Stimulated activated effector memory CD8-positive, alpha-beta T cell treated with anti-CD3 and anti-CD28 coated beads, Interleukin-12 subunit alpha, Interleukin-12 subunit beta, amount 100 ng/mL, for 72 hours (primary cell): ENCODE measurements around the gene FAM24B.

Source experiments
- ATAC-seq: fragments of 150-1000 bp; cut with Tn5 transposase; 2 replicates; pipeline ENCODE4 v1.10.0; 2021
- DNase-seq, 2 donors: peaks; one replicate each; pipeline ENCODE4 v3.0.0; 2021 to 2022; ENCODE audit warnings: low spot score in 2 of 2
- H3K27ac Mint-ChIP-seq: one replicate; pipeline ENCODE4 v1.8.0; 2022; ENCODE audit warnings: mild to moderate bottlenecking, mixed read lengths
- H3K36me3 Mint-ChIP-seq: one replicate; pipeline ENCODE4 v1.8.0; 2022; ENCODE audit warnings: mild to moderate bottlenecking, mixed read lengths
- H3K4me1 Mint-ChIP-seq: one replicate; pipeline ENCODE4 v1.8.0; 2022; ENCODE audit warnings: mixed read lengths
- H3K4me3 Mint-ChIP-seq: one replicate; pipeline ENCODE4 v1.8.0; 2022; ENCODE audit warnings: mild to moderate bottlenecking, mixed read lengths
- H3K9me3 Mint-ChIP-seq: one replicate; pipeline ENCODE4 v1.8.0; 2022; ENCODE audit warnings: mixed read lengths

The FAM24B gene

DNA sequence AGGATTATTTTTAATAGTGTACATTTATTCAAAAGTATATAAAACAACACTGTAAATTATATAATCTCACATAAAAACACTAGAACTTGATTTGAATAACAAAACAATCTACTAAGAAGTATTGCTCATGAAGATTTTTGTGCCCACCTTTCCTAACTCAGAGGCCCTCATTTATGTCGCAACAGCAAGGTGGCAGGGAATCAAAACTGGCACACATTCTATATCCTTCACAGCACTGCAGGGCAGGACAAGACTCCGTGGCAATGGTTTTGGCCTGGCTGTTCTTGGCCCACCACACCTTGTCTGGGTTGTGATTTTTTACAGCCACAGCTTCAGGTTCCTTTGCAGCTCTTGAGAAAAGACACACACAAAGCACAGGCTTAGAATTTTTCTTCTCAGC is 30.3 kb downstream of the FAM24B start:
- no peak overlapping the region for H3K4me3 Mint-ChIP-seq
- DNase-seq = no peak
- H3K36me3 Mint-ChIP-seq = peaks cover 63% of the 10 kb centered on the region
- H3K4me1 Mint-ChIP-seq = peaks cover 15% of the 10 kb centered on the region
- no peak for ATAC-seq
- no peak overlapping the region for H3K27ac Mint-ChIP-seq
- H3K9me3 Mint-ChIP-seq = peaks cover 2% of the 10 kb centered on the region

DNA sequence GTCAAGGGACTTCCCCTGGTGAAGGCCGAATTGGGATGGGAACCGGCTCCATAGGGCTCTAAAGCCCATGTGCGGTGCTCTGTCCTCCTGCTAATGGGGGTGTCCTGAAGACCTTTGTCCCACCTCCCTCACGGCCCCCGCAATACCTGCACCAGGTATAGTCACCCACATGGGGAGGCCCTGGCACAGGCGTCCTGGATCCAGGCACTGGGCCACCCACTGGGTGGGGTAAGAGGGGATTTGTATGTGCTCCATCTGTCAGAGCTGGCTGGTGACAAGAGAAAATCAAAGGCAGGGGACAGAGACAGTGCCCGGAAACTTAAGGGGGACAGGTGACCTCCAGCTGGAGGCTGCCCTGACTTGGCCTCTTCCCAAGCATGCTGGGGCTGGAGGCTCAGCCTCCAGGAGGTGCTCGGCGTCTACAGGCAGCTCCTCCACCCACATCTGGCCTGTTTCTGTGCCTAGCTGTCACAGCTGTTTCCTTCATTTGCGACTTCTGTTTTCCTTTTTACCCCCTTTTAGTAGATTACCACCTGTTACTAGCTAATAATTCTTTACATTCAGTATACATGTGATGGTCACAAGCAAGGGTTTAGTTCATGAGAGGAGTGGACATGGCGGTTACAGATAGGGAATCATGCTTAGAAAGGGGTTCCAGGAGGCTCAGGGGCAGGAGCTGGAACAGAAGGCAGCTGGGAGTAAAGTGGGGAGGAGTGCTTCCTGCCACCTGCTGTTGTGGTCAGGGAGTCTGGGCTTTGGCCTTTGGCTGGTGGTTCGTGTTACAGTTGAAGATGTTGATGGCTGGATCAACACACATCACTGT is 31.4 kb downstream of the FAM24B start:
- Mint-ChIP-seq H3K36me3 (peaks cover 56% of the 10 kb centered on the region), H3K27ac (peak overlapping the region; percentile 60)

DNA sequence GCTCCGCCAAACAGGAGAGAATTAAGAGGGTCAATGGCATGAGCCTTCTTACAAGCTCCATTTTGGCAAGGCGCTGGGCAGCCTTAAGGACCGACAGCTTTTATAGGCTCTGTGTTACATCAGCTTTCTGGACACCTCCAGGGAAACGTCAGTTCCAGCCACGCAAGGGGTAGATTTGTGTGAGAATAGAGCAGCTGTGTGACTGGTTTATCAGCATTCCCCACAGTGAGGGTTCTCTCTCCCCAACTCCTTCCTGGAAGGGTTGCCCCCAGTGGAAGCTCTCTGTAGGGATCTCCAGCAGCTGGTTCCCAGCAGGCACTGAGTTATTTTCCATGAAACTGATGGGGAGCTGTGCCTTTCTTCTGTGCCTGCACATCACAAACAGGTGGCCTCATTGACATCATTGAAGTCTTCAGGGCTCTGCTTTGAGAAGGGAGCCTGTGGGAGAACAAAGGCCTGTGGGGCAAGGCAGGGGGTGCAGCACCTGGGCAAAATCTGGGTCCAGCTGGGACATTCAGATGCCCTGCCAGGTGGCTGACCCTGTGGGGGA is 33.5 kb downstream of the FAM24B start, which contains the start of gene CUZD1:
Gene CUZD1, minus strand, starts transcription at position 75 of the 550 bp plus-strand sequence. Its CDS starts 14 bp downstream, at position 61.
- ATAC-seq (no peak), DNase-seq (no peak)
- H3K9me3 Mint-ChIP-seq = peaks cover 2% of the 10 kb centered on the region
- peaks cover 37% of the 10 kb centered on the region for H3K36me3 Mint-ChIP-seq
- no peak within 1 kb of the TSS for H3K4me3 Mint-ChIP-seq
- H3K27ac Mint-ChIP-seq = peak within 1 kb of the TSS; percentile 8
- peaks cover 8% of the 10 kb centered on the region for H3K4me1 Mint-ChIP-seq

More for the DNA sequence above, 31.4 kb downstream of the FAM24B start:
- DNase-seq (no peak), ATAC-seq (no peak)
- Mint-ChIP-seq H3K9me3 (peaks cover 2% of the 10 kb centered on the region), H3K4me3 (no peak overlapping the region), H3K4me1 (peaks cover 8% of the 10 kb centered on the region)

DNA sequence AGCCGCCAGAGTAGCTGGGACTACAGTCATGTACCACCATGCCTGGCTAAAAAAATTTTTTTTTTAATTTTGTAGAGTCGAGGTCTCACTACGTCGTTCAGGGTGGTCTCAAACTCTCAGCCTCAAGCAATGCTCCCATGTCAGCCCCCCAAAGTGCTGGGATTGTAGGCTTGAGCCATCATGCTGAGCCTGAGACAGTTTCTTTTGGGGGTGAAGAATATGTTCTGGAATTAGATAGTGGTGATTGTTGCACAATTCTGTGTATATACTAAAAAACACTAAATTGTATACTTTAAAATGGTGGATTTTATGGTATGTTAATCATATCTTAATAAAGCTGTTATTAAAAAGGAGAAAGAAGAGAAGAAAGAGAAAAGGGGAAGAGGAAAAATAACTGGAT is 35.2 kb downstream of the FAM24B start:
- no peak for ATAC-seq
- H3K4me1 Mint-ChIP-seq = peaks cover 8% of the 10 kb centered on the region
- no peak for DNase-seq
- no peak overlapping the region for H3K27ac Mint-ChIP-seq
- H3K9me3 Mint-ChIP-seq = peaks cover 2% of the 10 kb centered on the region
- H3K36me3 Mint-ChIP-seq = peaks cover 30% of the 10 kb centered on the region
- H3K4me3 Mint-ChIP-seq = no peak overlapping the region

DNA sequence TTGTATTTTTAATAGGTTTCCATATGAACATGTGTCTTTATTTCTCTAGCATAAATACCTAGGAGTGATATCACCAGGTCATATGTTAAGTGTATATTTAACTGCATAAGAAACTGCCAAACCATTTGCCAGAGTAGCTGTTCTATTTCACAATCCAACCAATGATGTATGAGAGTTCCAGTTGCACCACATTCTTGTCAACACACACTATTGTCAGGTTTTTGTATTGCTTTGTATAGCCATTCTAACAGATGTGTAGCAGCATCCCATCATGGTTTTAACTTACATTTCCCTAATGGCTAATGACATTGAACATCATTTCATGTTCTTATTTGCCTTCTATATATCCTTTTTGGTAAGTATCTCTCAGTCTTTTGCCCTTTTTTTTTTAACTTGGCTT is 37.8 kb downstream of the FAM24B start:
- no peak for ATAC-seq
- no peak for DNase-seq
- Mint-ChIP-seq H3K4me3 (no peak overlapping the region), H3K27ac (no peak overlapping the region), H3K9me3 (peaks cover 2% of the 10 kb centered on the region), H3K36me3 (peaks cover 28% of the 10 kb centered on the region), H3K4me1 (no peaks in the 10 kb centered on the region)

DNA sequence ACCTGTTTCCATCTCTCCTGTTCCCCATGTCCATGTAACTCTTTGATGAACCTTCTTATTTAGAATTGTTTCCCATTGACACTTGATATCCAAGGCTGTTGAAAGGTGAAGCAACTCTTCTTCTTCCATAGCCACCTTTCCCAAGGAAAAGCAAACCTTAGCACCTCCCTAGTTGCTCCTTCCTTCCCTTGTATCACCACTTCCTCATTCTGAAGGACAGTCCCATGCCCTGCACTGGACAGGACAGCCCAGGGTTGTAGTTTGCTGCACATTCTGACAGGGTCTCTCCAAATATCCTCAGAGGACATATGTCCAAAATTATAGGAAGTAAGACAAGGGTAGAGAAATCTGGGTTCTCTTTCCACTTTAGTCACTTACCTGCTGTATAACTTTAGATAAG is 39.9 kb downstream of the FAM24B start:
- Mint-ChIP-seq H3K36me3 (peaks cover 24% of the 10 kb centered on the region), H3K4me1 (no peaks in the 10 kb centered on the region), H3K27ac (no peak overlapping the region), H3K9me3 (no peaks in the 10 kb centered on the region), H3K4me3 (no peak overlapping the region)
- DNase-seq (no peak), ATAC-seq (no peak)

DNA sequence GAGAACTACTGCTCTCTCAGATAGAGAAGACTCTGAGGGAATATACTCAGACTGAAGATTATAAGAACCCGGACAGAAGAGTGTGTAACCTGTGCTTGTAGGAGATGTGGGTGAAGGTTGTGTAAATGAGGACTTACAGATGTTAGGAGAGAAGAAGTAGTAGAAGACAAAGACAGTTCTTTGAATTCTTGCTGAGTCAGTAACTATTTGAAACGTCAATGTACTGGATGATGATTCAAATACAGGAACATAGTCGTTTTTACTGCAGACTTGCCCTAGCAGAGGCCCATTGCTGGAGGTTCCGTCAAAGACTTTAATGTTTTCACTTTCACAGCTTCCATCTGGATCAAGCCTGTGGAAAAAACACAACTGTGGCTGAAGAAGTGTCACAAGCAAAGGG is 40.5 kb downstream of the FAM24B start:
- DNase-seq = no peak
- no peak for ATAC-seq
- Mint-ChIP-seq H3K36me3 (peaks cover 21% of the 10 kb centered on the region), H3K4me3 (no peak overlapping the region), H3K4me1 (no peaks in the 10 kb centered on the region), H3K9me3 (no peaks in the 10 kb centered on the region), H3K27ac (no peak overlapping the region)

DNA sequence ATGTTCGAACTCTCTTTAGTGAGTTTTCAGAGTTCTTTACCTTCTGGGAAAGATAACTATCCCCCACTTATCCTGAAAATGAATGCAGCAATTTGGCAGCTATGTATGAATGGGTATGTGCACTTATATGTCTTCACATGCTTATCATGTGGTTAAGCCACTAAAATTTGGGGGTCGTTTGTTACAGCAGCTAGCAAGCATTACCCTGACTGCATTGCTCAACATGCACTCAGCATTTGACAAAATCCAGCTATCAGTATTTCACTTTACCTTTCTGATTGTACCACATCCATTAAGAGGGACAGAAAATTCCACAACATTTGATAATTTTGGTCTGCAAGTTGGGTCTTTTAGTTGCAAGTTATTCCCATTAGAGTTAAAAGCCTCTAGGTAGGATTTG is 43.5 kb downstream of the FAM24B start:
- no peak overlapping the region for H3K27ac Mint-ChIP-seq
- H3K9me3 Mint-ChIP-seq = no peaks in the 10 kb centered on the region
- no peaks in the 10 kb centered on the region for H3K4me1 Mint-ChIP-seq
- H3K4me3 Mint-ChIP-seq = no peak overlapping the region
- ATAC-seq = no peak
- H3K36me3 Mint-ChIP-seq = peaks cover 49% of the 10 kb centered on the region
- DNase-seq = no peak

DNA sequence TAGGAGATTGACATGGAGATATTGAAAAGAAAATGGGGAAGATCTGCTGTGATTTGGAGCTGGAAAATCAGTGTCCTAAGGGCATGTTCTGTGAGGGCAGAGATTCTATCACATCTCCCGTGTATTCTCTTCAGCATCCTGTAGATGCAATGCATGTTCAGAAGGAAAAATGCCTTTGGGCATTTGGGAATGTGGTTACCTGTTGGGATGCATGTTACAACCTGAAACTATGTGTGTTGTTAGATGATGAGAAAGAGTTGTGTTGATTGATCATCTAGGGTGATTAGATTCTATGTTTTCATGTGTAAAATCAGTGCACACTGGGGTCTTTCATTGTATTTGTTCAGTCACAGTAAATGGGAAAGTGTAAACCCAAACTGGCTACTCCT is 48.4 kb downstream of the FAM24B start:
- Mint-ChIP-seq H3K4me1 (no peaks in the 10 kb centered on the region), H3K36me3 (peaks cover 38% of the 10 kb centered on the region), H3K27ac (no peak overlapping the region), H3K4me3 (no peak overlapping the region), H3K9me3 (peaks cover 3% of the 10 kb centered on the region)
- no peak for ATAC-seq
- DNase-seq = no peak

DNA sequence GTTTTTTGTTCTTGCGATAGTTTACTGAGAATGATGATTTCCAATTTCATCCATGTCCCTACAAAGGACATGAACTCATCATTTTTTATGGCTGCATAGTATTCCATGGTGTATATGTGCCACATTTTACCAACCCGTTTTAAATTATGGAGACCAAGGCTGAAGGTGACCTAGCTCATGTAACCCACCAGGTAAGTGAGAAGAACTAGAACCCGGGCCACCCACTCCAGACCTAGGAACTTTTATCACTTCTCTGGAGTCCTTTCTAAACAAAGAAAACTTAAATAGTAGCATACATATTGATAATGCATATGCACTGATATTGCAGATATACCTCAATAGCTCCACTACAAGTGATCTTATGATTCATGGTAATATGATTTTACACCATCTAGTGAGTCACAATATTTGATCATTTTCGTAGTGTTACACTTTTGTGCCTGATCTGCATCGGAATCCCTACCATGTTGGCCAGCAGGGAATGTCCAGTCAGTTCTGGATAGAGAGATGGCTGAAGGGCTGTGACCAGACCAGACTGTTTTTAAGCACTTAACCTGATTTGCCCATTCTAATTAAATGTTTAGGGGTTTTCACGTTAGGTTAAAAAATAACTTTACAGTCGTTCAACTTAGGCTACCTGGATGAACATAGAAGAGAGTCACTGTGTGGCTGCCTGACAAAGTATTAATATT is 49.0 kb downstream of the FAM24B start:
- no peak for DNase-seq
- Mint-ChIP-seq H3K36me3 (peaks cover 38% of the 10 kb centered on the region), H3K27ac (no peak overlapping the region), H3K4me3 (no peak overlapping the region), H3K4me1 (no peaks in the 10 kb centered on the region), H3K9me3 (peaks cover 3% of the 10 kb centered on the region)
- no peak for ATAC-seq

DNA sequence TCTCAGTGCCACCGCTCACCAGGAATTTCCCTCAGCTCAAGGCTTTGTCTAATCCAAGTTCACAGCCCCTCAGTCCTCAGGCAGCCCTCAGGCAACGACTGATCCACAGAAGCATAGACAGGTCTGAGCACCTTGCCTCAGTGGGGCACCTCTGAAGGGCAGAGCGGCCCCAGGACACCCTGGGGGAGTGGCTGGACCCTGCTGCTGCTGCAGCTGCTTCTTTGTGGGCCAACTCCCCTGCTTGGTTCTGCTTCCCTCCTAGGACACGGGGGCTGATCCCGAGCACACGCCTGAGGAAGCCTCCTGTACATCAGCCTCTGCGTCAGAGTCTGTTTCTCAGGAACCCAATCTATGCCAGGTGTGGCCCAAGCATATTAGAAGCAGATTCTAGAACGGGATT is 49.9 kb downstream of the FAM24B start:
- Mint-ChIP-seq H3K4me1 (no peaks in the 10 kb centered on the region), H3K27ac (no peak overlapping the region), H3K4me3 (no peak overlapping the region), H3K36me3 (peaks cover 30% of the 10 kb centered on the region), H3K9me3 (peaks cover 3% of the 10 kb centered on the region)
- DNase-seq (no peak), ATAC-seq (no peak)

DNA sequence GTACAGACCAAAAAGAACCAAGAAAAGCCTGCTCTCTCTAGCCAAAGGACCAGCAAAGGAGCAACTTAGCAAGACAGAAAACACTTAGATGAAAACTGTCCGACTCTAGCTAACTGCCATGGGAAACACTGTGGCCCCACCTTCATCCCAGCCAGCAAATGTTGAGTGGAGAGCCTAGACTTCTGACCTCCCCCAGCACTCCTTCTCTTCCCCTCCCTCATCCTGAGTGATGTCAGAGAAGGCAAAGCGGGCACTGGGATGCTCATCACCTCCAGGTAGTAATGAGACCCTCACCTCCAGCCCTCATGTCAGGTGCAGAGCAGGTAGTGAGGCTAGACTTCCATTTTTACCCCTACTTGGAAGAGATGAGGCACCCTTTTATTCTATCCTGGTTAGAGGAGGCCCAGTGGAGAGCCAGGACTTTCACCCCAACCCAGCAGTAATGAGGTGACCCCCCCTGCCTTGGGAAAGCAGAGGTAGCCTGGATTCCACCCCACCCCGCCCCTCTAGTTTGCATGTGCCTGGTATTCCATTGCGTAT is 50.6 kb downstream of the FAM24B start:
- H3K36me3 Mint-ChIP-seq = peaks cover 27% of the 10 kb centered on the region
- no peaks in the 10 kb centered on the region for H3K4me1 Mint-ChIP-seq
- DNase-seq = no peak

DNA sequence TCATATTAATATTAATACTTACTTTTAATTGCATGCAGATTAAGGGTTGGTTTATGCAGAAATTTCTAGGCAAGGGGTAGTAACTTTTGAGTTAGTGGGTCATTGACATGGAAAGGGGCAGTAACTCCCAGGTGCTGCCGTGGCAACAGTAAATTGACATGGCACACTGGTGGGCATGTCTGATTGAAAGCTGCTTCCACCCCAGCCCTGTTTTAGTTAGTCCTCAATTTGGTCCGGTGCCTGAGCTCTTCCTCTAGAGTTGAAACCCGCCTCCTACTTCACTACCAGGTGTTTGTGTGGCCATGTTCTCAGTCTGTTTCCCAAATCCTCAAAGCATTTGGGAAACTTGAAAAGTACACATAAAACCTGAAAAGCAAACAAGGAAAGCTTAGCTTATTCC is 52.1 kb downstream of the FAM24B start:
- H3K27ac Mint-ChIP-seq = no peak overlapping the region
- H3K36me3 Mint-ChIP-seq = peaks cover 13% of the 10 kb centered on the region
- peaks cover 3% of the 10 kb centered on the region for H3K9me3 Mint-ChIP-seq
- H3K4me3 Mint-ChIP-seq = no peak overlapping the region
- H3K4me1 Mint-ChIP-seq = no peaks in the 10 kb centered on the region
- DNase-seq (no peak), ATAC-seq (no peak)

More for the DNA sequence above, 50.6 kb downstream of the FAM24B start:
- no peak overlapping the region for H3K4me3 Mint-ChIP-seq
- peaks cover 3% of the 10 kb centered on the region for H3K9me3 Mint-ChIP-seq
- no peak overlapping the region for H3K27ac Mint-ChIP-seq
- ATAC-seq = peak; percentile 13

DNA sequence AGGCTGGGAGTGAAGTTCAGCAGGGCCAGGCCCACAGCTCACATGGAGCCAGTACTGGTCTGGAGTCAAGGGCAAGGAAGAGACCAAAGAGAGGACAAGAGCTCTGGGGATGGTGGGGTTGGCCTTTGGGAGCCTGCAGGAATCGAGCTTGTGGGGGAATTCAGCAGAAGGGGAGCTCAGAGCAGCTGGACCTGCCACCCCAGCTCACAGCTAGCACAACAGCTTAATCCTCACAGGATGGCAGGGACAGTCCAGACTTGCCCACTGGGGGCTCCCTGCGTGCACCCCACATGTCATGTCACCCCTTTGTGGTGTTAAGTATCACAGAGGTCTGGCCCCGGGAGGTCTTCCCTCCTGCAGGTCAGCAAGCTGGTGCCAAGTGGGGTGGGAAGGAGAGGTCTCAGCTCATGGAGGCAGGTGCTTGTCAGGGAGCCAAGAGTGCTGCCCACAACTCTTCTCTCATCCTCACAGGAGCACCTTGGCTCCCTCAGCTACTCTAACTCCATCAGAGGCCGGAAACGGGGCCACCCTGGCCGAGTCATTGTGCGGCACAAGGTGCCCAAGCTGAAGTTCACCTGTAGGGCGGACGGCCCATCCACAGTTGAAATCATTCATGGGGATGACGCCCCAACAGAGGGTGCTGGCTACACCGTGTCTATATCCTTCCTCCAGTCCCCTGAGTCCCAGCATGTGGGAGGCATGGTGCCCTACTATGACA is 56.2 kb downstream of the FAM24B start:
- no peak for DNase-seq
- H3K27ac Mint-ChIP-seq = no peak overlapping the region
- no peak overlapping the region for H3K4me3 Mint-ChIP-seq
- no peaks in the 10 kb centered on the region for H3K9me3 Mint-ChIP-seq
- H3K4me1 Mint-ChIP-seq = no peaks in the 10 kb centered on the region
- no peaks in the 10 kb centered on the region for H3K36me3 Mint-ChIP-seq
- peak; percentile 40 for ATAC-seq

DNA sequence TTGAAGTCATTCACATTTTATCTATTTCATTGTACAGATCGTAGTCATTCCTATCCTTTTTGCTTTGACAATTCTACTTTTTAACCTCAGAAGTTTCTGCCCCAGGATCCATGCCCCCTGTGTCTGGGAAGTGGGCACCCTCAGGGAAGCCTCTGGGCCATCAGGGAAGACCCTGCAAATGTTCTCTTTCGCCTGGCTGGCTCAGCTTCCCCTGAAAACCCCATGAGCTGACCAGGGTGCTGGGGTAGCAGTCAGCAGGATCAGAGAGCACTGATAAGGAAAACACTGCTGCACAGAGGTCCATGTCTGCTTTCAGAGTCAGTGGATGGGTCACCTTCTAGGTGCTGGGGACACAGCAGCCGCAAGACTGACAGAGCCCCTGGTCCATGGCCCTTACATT is 57.6 kb downstream of the FAM24B start:
- Mint-ChIP-seq H3K36me3 (no peaks in the 10 kb centered on the region), H3K4me1 (no peaks in the 10 kb centered on the region), H3K9me3 (no peaks in the 10 kb centered on the region), H3K4me3 (no peak overlapping the region), H3K27ac (no peak overlapping the region)
- ATAC-seq (no peak), DNase-seq (no peak)
